ENCODE data around the gene KRTAP10-4. TPM values are rescaled to one million over a fixed set of nuclear protein-coding genes. Genes with fewer than 3 reads are reported as not detected.
"Not testable (repeated sequence)": the region's sequence is repeated elsewhere in the genome, so short reads cannot be mapped to it uniquely, and the experiment has no call there.

Gene KRTAP10-4, protein sequence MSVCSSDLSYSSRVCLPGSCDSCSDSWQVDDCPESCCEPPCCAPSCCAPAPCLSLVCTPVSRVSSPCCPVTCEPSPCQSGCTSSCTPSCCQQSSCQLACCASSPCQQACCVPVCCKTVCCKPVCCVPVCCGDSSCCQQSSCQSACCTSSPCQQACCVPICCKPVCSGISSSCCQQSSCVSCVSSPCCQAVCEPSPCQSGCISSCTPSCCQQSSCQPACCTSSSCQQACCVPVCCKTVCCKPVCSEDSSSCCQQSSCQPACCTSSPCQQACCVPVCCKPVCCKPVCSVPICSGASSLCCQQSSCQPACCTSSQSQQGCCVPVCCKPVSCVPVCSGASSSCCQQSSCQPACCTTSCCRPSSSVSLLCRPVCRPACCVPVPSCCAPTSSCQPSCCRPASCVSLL
- not detected in 2 replicates for total RNA-seq

DNA sequence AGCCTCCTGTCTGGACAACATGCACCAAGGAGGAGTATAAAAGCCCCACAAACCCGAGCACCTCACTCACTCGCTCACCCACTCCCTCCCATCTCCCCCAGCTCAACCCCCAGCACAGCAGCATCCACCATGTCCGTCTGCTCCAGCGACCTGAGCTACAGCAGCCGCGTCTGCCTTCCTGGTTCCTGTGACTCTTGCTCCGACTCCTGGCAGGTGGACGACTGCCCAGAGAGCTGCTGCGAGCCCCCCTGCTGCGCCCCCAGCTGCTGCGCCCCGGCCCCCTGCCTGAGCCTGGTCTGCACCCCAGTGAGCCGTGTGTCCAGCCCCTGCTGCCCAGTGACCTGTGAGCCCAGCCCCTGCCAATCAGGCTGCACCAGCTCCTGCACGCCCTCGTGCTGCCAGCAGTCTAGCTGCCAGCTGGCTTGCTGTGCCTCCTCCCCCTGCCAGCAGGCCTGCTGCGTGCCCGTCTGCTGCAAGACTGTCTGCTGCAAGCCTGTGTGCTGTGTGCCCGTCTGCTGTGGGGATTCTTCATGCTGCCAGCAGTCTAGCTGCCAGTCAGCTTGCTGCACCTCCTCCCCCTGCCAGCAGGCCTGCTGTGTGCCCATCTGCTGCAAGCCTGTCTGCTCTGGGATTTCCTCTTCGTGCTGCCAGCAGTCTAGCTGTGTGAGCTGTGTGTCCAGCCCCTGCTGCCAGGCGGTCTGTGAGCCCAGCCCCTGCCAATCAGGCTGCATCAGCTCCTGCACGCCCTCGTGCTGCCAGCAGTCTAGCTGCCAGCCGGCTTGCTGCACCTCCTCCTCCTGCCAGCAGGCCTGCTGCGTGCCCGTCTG is at the start of gene KRTAP10-4:
Gene KRTAP10-4 (plus strand): TSS at position 100 of the 827 bp plus-strand sequence. CDS start 30 bp downstream, at position 130.
- H3K36me3 ChIP-seq (ENCODE audit: control insufficient read depth, insufficient read depth, low read length); H3K4me3 ChIP-seq (ENCODE audit: low read depth, low read length); FAIRE-seq; DNase-seq (ENCODE audit: low read depth); H3K27me3 ChIP-seq (ENCODE audit: control insufficient read depth, insufficient read depth, low read length): not testable (repeated sequence)

DNA sequence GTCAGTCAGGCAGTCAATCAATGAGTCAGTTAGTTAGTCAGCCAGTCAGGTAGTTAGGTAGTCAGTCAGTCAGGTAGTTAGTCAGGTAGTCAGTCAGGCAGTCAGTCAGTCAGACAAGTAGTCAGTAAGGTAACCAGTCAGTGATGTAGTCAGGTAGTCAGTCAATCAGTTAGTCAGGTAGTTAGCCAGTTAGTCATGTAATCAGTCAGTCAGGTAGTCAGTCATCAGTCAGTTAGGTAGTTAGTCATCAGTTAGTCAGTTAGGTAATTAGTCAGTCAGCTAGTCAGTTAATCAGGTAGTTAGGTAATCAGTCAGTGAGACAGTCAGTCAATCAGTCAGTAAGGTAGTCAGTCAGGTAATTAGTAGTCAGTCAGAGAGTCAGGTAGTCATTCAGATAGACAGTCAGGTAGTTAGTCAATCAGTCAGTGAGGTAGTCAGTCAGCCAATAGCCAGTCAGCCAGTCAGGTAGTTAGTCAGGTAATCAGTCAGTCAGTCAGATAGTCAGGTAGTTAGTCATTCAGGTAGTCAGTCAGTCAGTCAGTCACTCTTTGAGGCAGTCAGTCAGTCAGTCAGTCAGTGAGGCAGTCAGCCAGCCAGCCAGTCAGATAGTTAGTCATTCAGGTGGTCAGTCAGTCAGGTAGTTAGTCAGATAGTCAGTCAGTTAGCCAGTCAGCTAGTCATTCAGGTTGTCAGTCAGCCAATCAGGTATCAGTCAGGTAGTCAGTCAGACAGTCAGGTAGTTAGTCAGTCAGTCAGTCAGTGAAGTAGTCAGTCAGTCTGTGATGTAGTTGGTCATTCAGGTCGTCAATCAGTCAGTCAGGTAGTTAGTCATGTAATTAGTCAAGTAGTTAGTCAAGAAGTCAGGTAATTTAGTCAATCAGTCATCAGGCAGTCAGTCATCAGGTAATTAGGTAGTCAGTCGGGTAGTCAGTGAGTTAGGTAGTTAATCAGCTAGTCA is 48.8 kb upstream of the KRTAP10-4 start:
- peak; percentile 93 for FAIRE-seq
- TF ChIP-seq, protein P1, sequence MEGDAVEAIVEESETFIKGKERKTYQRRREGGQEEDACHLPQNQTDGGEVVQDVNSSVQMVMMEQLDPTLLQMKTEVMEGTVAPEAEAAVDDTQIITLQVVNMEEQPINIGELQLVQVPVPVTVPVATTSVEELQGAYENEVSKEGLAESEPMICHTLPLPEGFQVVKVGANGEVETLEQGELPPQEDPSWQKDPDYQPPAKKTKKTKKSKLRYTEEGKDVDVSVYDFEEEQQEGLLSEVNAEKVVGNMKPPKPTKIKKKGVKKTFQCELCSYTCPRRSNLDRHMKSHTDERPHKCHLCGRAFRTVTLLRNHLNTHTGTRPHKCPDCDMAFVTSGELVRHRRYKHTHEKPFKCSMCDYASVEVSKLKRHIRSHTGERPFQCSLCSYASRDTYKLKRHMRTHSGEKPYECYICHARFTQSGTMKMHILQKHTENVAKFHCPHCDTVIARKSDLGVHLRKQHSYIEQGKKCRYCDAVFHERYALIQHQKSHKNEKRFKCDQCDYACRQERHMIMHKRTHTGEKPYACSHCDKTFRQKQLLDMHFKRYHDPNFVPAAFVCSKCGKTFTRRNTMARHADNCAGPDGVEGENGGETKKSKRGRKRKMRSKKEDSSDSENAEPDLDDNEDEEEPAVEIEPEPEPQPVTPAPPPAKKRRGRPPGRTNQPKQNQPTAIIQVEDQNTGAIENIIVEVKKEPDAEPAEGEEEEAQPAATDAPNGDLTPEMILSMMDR (IDR thresholded peaks at IDR 0.05; ENCODE audit: insufficient read depth, low read length, severe bottlenecking) = no peak

DNA sequence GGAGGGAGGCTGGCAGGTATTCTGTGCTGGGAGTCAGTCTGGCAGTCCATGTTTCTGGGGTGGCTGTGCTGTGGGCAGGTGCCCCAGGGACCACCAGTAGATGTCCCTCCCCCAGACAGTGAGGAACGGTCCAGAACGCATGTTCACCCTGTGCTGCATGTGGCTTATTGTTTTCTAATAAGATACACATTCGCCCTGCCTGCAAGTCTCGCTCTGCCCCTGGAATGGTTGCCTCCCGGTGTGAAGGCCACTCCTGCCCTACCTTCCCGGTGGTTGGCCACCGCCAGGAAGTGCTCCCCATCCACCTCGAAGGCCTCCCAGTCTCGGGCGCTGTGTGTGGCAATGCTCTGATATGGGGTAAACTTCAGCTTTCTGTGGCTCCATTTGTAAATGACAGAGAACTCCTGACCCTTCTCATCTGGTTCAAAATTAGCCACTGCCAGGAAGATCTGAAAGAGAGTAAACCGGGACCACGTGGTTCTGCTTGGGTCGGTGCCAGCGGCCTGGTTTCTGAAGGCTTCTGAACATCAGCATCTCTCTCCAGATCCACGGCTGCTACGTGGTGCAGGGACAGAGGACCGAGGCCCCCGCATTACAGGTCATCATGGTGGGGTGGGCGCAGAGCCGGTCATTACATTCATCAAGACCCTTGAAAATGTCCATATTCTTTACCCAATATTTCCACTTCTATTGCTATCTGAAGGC is 48.0 kb upstream of the KRTAP10-4 start:
- TF ChIP-seq, protein P1 (IDR thresholded peaks at IDR 0.05; ENCODE audit: insufficient read depth, low read length, severe bottlenecking) = no peak
- H3K36me3 ChIP-seq (ENCODE audit: control insufficient read depth, insufficient read depth, low read length) = no peaks in the 10 kb centered on the region
- no peaks in the 10 kb centered on the region for H3K27me3 ChIP-seq (ENCODE audit: control insufficient read depth, insufficient read depth, low read length)
- no peak for DNase-seq (ENCODE audit: low read depth)
- FAIRE-seq = no peak
- no peak overlapping the region for H3K4me3 ChIP-seq (ENCODE audit: low read depth, low read length)

More for the DNA sequence above, 48.8 kb upstream of the KRTAP10-4 start:
- Histone ChIP-seq H3K27me3 (ENCODE audit: control insufficient read depth, insufficient read depth, low read length) (no peaks in the 10 kb centered on the region), H3K4me3 (ENCODE audit: low read depth, low read length) (no peak overlapping the region), H3K36me3 (ENCODE audit: control insufficient read depth, insufficient read depth, low read length) (no peaks in the 10 kb centered on the region)
- DNase-seq (ENCODE audit: low read depth) = no peak

DNA sequence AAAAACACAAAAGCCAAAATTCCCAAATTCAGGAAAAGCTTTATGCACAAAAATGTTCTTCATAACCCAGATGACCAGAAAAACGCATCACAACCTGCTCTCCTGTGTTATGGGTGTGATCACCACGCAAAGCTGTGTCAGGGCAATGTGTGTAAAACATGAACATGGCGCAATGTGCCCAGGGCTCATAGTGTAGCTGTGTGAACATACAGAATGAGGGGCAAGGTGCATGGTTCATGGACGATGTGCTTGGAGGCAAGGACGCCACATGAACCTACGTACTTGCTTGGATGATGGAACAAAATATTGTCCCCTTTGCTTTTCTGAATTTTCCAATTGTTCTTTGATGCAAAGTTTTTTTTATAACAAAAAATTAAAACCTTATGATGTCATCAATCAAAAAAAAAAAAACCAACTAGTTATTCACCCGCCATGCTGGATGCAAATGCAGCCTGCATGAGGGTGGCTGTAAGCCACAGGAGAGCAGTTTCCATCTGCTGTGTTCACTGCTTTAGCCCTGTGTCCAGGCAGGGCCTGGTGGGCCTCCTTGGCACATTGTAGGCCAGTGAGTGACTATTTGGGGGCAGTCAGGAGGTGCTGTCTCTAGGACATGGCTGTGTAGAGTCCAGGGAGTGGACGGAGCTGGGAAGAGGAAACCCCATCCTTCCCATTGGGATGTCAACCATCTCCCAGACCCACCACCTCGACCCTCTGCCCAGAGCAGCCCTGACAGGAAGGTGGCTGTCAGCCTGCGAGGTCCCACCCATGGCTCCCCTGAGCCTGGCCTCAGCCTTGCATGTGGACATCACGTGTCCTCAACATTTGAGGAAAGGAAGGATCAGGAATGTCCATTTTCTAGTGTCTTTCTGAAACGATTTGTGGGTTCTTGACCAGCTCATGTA is 47.2 kb upstream of the KRTAP10-4 start:
- no peaks in the 10 kb centered on the region for H3K36me3 ChIP-seq (ENCODE audit: control insufficient read depth, insufficient read depth, low read length)
- peak; percentile 50 for FAIRE-seq
- TF ChIP-seq, protein P1 (IDR thresholded peaks at IDR 0.05; ENCODE audit: insufficient read depth, low read length, severe bottlenecking) = no peak
- DNase-seq (ENCODE audit: low read depth) = no peak
- no peaks in the 10 kb centered on the region for H3K27me3 ChIP-seq (ENCODE audit: control insufficient read depth, insufficient read depth, low read length)
- no peak overlapping the region for H3K4me3 ChIP-seq (ENCODE audit: low read depth, low read length)

Measured in bronchial epithelial cell (primary cell).